ENCODE results near the gene TNC. TPM values are rescaled to one million over a fixed set of nuclear protein-coding genes. Genes with fewer than 3 reads are reported as not detected.

The TNC gene
- total RNA-seq, 3 donors from 2014 or later (not counting 1 experiment from before 2014, with no cell fraction given) = not detected

DNA sequence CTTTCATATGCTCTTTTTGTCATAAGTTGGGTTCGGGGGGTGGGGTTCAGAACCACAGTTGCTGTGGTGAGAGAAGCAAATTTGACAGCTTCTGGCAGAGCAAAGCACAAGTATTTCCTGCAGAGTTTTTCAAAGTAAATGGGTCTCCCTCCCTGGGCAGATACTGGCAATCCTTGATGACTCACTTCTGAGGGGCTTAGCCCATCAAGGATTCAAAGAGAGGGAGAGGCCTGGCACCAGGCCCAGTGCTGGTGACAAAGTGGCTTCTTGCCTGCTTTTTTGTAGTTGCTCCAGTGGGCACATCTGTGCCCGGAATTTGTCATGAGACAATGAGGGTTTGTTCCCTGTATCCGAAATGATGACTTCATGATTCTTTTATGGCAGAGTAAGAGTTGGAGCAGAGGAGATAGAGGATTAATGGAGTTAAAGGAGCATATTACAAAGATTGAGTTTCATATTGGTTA lies 46.6 kb upstream of the TNC start:
- H3K4me3 Mint-ChIP-seq = no peak overlapping the region
- H3K27ac ChIP-seq (ENCODE audit: low read length) = no peak overlapping the region
- DNase-seq = no peak
- no peaks in the 10 kb centered on the region for H3K27me3 ChIP-seq (ENCODE audit: control insufficient read depth, insufficient read depth, low read length)
- no peaks in the 10 kb centered on the region for H3K36me3 Mint-ChIP-seq
- no peak overlapping the region for H3K27ac Mint-ChIP-seq
- TF ChIP-seq, protein P1, sequence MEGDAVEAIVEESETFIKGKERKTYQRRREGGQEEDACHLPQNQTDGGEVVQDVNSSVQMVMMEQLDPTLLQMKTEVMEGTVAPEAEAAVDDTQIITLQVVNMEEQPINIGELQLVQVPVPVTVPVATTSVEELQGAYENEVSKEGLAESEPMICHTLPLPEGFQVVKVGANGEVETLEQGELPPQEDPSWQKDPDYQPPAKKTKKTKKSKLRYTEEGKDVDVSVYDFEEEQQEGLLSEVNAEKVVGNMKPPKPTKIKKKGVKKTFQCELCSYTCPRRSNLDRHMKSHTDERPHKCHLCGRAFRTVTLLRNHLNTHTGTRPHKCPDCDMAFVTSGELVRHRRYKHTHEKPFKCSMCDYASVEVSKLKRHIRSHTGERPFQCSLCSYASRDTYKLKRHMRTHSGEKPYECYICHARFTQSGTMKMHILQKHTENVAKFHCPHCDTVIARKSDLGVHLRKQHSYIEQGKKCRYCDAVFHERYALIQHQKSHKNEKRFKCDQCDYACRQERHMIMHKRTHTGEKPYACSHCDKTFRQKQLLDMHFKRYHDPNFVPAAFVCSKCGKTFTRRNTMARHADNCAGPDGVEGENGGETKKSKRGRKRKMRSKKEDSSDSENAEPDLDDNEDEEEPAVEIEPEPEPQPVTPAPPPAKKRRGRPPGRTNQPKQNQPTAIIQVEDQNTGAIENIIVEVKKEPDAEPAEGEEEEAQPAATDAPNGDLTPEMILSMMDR (IDR thresholded peaks at IDR 0.05) = no peak
- no peaks in the 10 kb centered on the region for H3K4me1 Mint-ChIP-seq
- H3K4me1 ChIP-seq (ENCODE audit: control insufficient read depth, insufficient read depth, low read length) = no peaks in the 10 kb centered on the region
- H3K9me3 ChIP-seq (ENCODE audit: control insufficient read depth, insufficient read depth, low read length) = no peaks in the 10 kb centered on the region
- intact Hi-C loops (cut with micrococcal nuclease) = no loop called here
- H3K36me3 ChIP-seq (ENCODE audit: control insufficient read depth, insufficient read depth, low read length) = no peaks in the 10 kb centered on the region
- H3K4me3 ChIP-seq (ENCODE audit: low read length) = no peak overlapping the region
- 42% methylated on average over 3 of the region's 3 CpGs for WGBS (ENCODE audit: insufficient coverage)
- peaks cover 0 to under 1% of the 10 kb centered on the region in 2 donors for H3K9me3 Mint-ChIP-seq
- ATAC-seq = no peak
- H3K27me3 Mint-ChIP-seq (ENCODE audit: low read depth in 2 of 2) = peaks cover 0 to 8% of the 10 kb centered on the region in 2 donors

DNA sequence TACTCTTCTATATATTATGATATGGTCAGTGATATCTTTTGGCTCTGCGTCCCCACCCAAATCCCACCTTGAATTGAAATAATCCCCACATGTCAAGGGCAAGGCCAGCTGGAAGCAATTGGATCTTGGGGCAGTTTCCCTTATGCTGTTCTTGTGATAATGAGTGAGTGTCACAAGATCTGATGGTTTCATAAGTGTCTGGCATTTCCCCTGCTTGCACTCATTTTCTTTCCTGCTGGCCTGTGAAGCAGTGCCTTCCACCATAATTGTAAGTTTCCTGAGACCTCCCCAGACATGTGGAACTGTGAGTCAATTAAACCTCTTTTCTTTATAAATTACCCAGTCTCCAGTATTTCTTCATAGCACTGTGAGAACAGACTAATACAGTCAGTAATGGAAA lies 45.0 kb upstream of the TNC start:
- ATAC-seq = no peak
- H3K4me1 ChIP-seq (ENCODE audit: control insufficient read depth, insufficient read depth, low read length) = no peaks in the 10 kb centered on the region
- H3K4me3 Mint-ChIP-seq = no peak overlapping the region
- H3K9me3 Mint-ChIP-seq = no peaks in the 10 kb centered on the region
- H3K27ac Mint-ChIP-seq = no peak overlapping the region
- no peaks in the 10 kb centered on the region for H3K4me1 Mint-ChIP-seq
- WGBS (ENCODE audit: insufficient coverage) = no CpG with 5 or more reads among the region's 1 CpG
- H3K36me3 ChIP-seq (ENCODE audit: control insufficient read depth, insufficient read depth, low read length) = no peaks in the 10 kb centered on the region
- no peak overlapping the region for H3K4me3 ChIP-seq (ENCODE audit: low read length)
- no peak overlapping the region for H3K27ac ChIP-seq (ENCODE audit: low read length)
- H3K36me3 Mint-ChIP-seq = no peaks in the 10 kb centered on the region
- TF ChIP-seq, protein P1 (IDR thresholded peaks at IDR 0.05) = no peak
- no peaks in the 10 kb centered on the region for H3K27me3 ChIP-seq (ENCODE audit: control insufficient read depth, insufficient read depth, low read length)
- DNase-seq = no peak
- intact Hi-C loops (cut with micrococcal nuclease) = no loop called here
- peaks cover 0 to 8% of the 10 kb centered on the region in 2 donors for H3K27me3 Mint-ChIP-seq (ENCODE audit: low read depth in 2 of 2)
- no peaks in the 10 kb centered on the region for H3K9me3 ChIP-seq (ENCODE audit: control insufficient read depth, insufficient read depth, low read length)

DNA sequence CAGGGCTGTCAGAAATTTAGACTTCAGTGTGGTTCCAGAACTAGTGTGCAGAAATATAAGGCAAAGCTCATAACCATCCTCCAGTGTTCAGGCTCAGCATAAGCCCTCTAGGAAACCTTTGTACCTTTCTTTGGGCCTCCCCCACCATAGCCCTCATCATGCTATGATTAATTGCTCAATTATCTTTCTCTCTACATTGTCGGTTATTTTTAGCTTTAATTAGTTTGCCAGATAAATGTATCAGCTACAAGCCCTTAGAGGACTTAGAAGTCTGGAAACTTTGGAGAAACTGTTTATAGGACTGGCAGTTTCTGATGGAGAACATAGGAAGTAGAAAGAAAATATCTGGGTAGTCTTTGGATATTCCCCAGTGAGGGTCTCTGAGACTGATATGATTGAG lies 43.5 kb upstream of the TNC start:
- Mint-ChIP-seq H3K36me3 (no peaks in the 10 kb centered on the region), H3K4me1 (no peaks in the 10 kb centered on the region), H3K4me3 (no peak overlapping the region), H3K27ac (no peak overlapping the region), H3K9me3 (no peaks in the 10 kb centered on the region), H3K27me3 (ENCODE audit: low read depth in 2 of 2) (peaks cover 6% of the 10 kb centered on the region in 2 donors)
- TF ChIP-seq, protein P1 (IDR thresholded peaks at IDR 0.05) = no peak
- Histone ChIP-seq H3K9me3 (ENCODE audit: control insufficient read depth, insufficient read depth, low read length) (no peaks in the 10 kb centered on the region), H3K4me1 (ENCODE audit: control insufficient read depth, insufficient read depth, low read length) (no peaks in the 10 kb centered on the region), H3K4me3 (ENCODE audit: low read length) (no peak overlapping the region), H3K27ac (ENCODE audit: low read length) (no peak overlapping the region), H3K36me3 (ENCODE audit: control insufficient read depth, insufficient read depth, low read length) (no peaks in the 10 kb centered on the region), H3K27me3 (ENCODE audit: control insufficient read depth, insufficient read depth, low read length) (no peaks in the 10 kb centered on the region)
- 86% methylated on average over 1 of the region's 1 CpG for WGBS (ENCODE audit: insufficient coverage)
- intact Hi-C loops (cut with micrococcal nuclease) = no loop called here
- no peak for ATAC-seq
- DNase-seq = no peak
